AG08395 (cell line): ENCODE measurements around the gene MTMR2.

Experiments used
- DNase-seq: peaks from one replicate; pipeline ENCODE4 v3.0.0; 2012; ENCODE audit warnings: mixed read lengths, low spot score

Gene MTMR2

GRCh38 chr11:95918056-95918455 is 5.9 kb downstream of the MTMR2 start:
- no peak for DNase-seq

GRCh38 chr11:95917193-95918036 is 6.5 kb downstream of the MTMR2 start:
- no peak for DNase-seq

GRCh38 chr11:95916049-95916448 is 7.9 kb downstream of the MTMR2 start:
- no peak for DNase-seq

GRCh38 chr11:95915051-95915450 is 8.9 kb downstream of the MTMR2 start:
- no peak for DNase-seq

- DNase-seq, result no peak
Observed at GRCh38 chr11:95913830-95914615, 9.9 kb downstream of the MTMR2 start.

GRCh38 chr11:95912902-95913560 is 10.9 kb downstream of the MTMR2 start:
- DNase-seq, result peak; percentile 40

- no peak for DNase-seq
Observed at GRCh38 chr11:95911369-95911759, 12.5 kb downstream of the MTMR2 start.

GRCh38 chr11:95910638-95911368 is 13.1 kb downstream of the MTMR2 start:
- DNase-seq, result no peak

- DNase-seq, result peak; percentile 6
Observed at GRCh38 chr11:95908826-95909225, 15.1 kb downstream of the MTMR2 start.

GRCh38 chr11:95907476-95907875 is 16.4 kb downstream of the MTMR2 start:
- DNase-seq, result no peak

GRCh38 chr11:95904009-95904650 is 19.8 kb downstream of the MTMR2 start:
- no peak for DNase-seq

- no peak for DNase-seq
Observed at GRCh38 chr11:95898782-95899181, 25.1 kb downstream of the MTMR2 start.

- DNase-seq, result peak; percentile 20
Observed at GRCh38 chr11:95897731-95898130, 26.2 kb downstream of the MTMR2 start.

GRCh38 chr11:95895815-95896214 is 28.1 kb downstream of the MTMR2 start:
- no peak for DNase-seq

- no peak for DNase-seq
Observed at GRCh38 chr11:95892892-95893570, 30.9 kb downstream of the MTMR2 start.

- no peak for DNase-seq
Observed at GRCh38 chr11:95892492-95892891, 31.4 kb downstream of the MTMR2 start.

GRCh38 chr11:95891423-95892170 is 32.3 kb downstream of the MTMR2 start:
- DNase-seq, result peak; percentile 13

- no peak for DNase-seq
Observed at GRCh38 chr11:95888852-95889251, 35.1 kb downstream of the MTMR2 start.

- no peak for DNase-seq
Observed at GRCh38 chr11:95888439-95888838, 35.5 kb downstream of the MTMR2 start.

GRCh38 chr11:95886462-95886861 is 37.4 kb downstream of the MTMR2 start:
- DNase-seq, result no peak
